Astrocyte (in vitro differentiated cells and primary cell): Measurements from ENCODE around the gene TMEM94. TPM values are rescaled to one million over a fixed set of nuclear protein-coding genes. Genes with fewer than 3 reads are reported as not detected.
A peak's percentile ranks its signal among the peaks of the same experiment; 100 is the strongest.

ENCODE experiments used
- DNase-seq: peaks from one replicate; pipeline ENCODE4 v3.0.0-alpha.2; 2010; ENCODE audit warnings: low read depth
- FAIRE-seq: peaks from 2 replicates; lab custom pipeline; 2011; peaks lifted over from hg19 to GRCh38; lab: Jason Lieb, UNC
- H2AFZ ChIP-seq: 2 replicates; pipeline ENCODE4 v1.6.0; 2012; ENCODE audit warnings: low read depth, low read length, inconsistent platforms
- H3K27ac ChIP-seq: 2 replicates; pipeline ENCODE4 v1.5.1; 2011; ENCODE audit warnings: low read depth, low read length, inconsistent platforms
- H3K27me3 ChIP-seq: 2 replicates; pipeline ENCODE4 v1.6.0; 2011; ENCODE audit warnings: low read length, inconsistent platforms; ENCODE audit not compliant: insufficient read depth
- H3K36me3 ChIP-seq: 2 replicates; pipeline ENCODE4 v1.5.1; 2011; ENCODE audit warnings: low read length, inconsistent platforms; ENCODE audit not compliant: insufficient read depth
- H3K4me1 ChIP-seq: 2 replicates; pipeline ENCODE4 v1.5.1; 2011; ENCODE audit warnings: low read length, inconsistent platforms; ENCODE audit not compliant: insufficient read depth
- H3K4me2 ChIP-seq: 2 replicates; pipeline ENCODE4 v1.6.0; 2012; ENCODE audit warnings: low read length, inconsistent platforms
- H3K4me3 ChIP-seq: 2 replicates; pipeline ENCODE4 v1.5.1; 2011; ENCODE audit warnings: low read depth, mild to moderate bottlenecking, low read length, inconsistent platforms; ENCODE audit not compliant: insufficient read depth
- H3K79me2 ChIP-seq: 2 replicates; pipeline ENCODE4 v1.6.0; 2012; ENCODE audit warnings: mild to moderate bottlenecking, low read length, inconsistent platforms; ENCODE audit not compliant: insufficient read depth
- H3K9ac ChIP-seq: 2 replicates; pipeline ENCODE4 v1.6.0; 2012; ENCODE audit warnings: mild to moderate bottlenecking, low read length, inconsistent platforms
- H3K9me3 ChIP-seq: 2 replicates; pipeline ENCODE4 v1.5.1; 2012; ENCODE audit warnings: low read depth, mild to moderate bottlenecking, low read length, inconsistent platforms; ENCODE audit not compliant: insufficient read depth
- H4K20me1 ChIP-seq: 2 replicates; pipeline ENCODE4 v1.6.0; 2012; ENCODE audit warnings: low read length, inconsistent platforms; ENCODE audit not compliant: insufficient read depth
- H3K27ac Mint-ChIP-seq: one replicate; pipeline ENCODE4 v1.8.0; 2021; ENCODE audit warnings: mild to moderate bottlenecking, mixed read lengths; ENCODE audit not compliant: unreplicated experiment
- H3K27me3 Mint-ChIP-seq: one replicate; pipeline ENCODE4 v1.8.0; 2021; ENCODE audit warnings: low read depth, mixed read lengths; ENCODE audit not compliant: unreplicated experiment
- H3K36me3 Mint-ChIP-seq: one replicate; pipeline ENCODE4 v1.8.0; 2021; ENCODE audit warnings: low read depth, mixed read lengths; ENCODE audit not compliant: unreplicated experiment
- H3K4me1 Mint-ChIP-seq: one replicate; pipeline ENCODE4 v1.8.0; 2021; ENCODE audit warnings: low read depth, mixed read lengths; ENCODE audit not compliant: unreplicated experiment
- H3K4me3 Mint-ChIP-seq: one replicate; pipeline ENCODE4 v1.8.0; 2021; ENCODE audit warnings: mild to moderate bottlenecking, moderate library complexity, mixed read lengths; ENCODE audit not compliant: unreplicated experiment
- H3K9me3 Mint-ChIP-seq: one replicate; pipeline ENCODE4 v1.8.0; 2021; ENCODE audit warnings: mild to moderate bottlenecking, mixed read lengths; ENCODE audit not compliant: unreplicated experiment
- EZH2 ChIP-seq: IDR thresholded peaks from 2 replicates; pipeline ENCODE4 v1.6.1; 2012; ENCODE audit warnings: mild to moderate bottlenecking, low read length, inconsistent platforms; ENCODE audit not compliant: insufficient read depth
- total RNA-seq: library from RNA; stranded (reverse); gene quantifications from 2 replicates; pipeline ENCODE4 v1.2.1, GENCODE V29; 2021
- TF ChIP-seq, protein P1 (sequence below): IDR thresholded peaks from 2 replicates; pipeline ENCODE4 v1.5.1; 2011; ENCODE audit warnings: low read depth, mild to moderate bottlenecking, inconsistent platforms, low read length, moderate library complexity; ENCODE audit not compliant: insufficient read depth

TMEM94 gene
- total RNA-seq, 1 donor from 2014 or later: 52.4 TPM

- H3K4me2 ChIP-seq: no peak overlapping the region
- Mint-ChIP-seq H3K4me3 (no peak overlapping the region), H3K36me3 (peaks cover 16% of the 10 kb centered on the region), H3K4me1 (peaks cover 17% of the 10 kb centered on the region), H3K9me3 (no peaks in the 10 kb centered on the region), H3K27ac (no peak overlapping the region), H3K27me3 (no peaks in the 10 kb centered on the region)
- H3K36me3 ChIP-seq: no peaks in the 10 kb centered on the region
- TF ChIP-seq, protein P1, sequence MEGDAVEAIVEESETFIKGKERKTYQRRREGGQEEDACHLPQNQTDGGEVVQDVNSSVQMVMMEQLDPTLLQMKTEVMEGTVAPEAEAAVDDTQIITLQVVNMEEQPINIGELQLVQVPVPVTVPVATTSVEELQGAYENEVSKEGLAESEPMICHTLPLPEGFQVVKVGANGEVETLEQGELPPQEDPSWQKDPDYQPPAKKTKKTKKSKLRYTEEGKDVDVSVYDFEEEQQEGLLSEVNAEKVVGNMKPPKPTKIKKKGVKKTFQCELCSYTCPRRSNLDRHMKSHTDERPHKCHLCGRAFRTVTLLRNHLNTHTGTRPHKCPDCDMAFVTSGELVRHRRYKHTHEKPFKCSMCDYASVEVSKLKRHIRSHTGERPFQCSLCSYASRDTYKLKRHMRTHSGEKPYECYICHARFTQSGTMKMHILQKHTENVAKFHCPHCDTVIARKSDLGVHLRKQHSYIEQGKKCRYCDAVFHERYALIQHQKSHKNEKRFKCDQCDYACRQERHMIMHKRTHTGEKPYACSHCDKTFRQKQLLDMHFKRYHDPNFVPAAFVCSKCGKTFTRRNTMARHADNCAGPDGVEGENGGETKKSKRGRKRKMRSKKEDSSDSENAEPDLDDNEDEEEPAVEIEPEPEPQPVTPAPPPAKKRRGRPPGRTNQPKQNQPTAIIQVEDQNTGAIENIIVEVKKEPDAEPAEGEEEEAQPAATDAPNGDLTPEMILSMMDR: no peak
- TF ChIP-seq EZH2: no peak
- H3K27me3 ChIP-seq: no peaks in the 10 kb centered on the region
- no peak for DNase-seq
- H2AFZ ChIP-seq: no peak overlapping the region
- no peaks in the 10 kb centered on the region for H3K9me3 ChIP-seq
- no peak overlapping the region for H3K9ac ChIP-seq
- H3K79me2 ChIP-seq: peaks cover 7% of the 10 kb centered on the region
- H3K4me1 ChIP-seq: peaks cover 22% of the 10 kb centered on the region
- FAIRE-seq: no peak
- peaks cover 35% of the 10 kb centered on the region for H4K20me1 ChIP-seq
- no peak overlapping the region for H3K4me3 ChIP-seq
- no peak overlapping the region for H3K27ac ChIP-seq
These were observed 18.3 kb downstream of the TMEM94 start for GRCh38 chr17:75474736-75475135.

DNA sequence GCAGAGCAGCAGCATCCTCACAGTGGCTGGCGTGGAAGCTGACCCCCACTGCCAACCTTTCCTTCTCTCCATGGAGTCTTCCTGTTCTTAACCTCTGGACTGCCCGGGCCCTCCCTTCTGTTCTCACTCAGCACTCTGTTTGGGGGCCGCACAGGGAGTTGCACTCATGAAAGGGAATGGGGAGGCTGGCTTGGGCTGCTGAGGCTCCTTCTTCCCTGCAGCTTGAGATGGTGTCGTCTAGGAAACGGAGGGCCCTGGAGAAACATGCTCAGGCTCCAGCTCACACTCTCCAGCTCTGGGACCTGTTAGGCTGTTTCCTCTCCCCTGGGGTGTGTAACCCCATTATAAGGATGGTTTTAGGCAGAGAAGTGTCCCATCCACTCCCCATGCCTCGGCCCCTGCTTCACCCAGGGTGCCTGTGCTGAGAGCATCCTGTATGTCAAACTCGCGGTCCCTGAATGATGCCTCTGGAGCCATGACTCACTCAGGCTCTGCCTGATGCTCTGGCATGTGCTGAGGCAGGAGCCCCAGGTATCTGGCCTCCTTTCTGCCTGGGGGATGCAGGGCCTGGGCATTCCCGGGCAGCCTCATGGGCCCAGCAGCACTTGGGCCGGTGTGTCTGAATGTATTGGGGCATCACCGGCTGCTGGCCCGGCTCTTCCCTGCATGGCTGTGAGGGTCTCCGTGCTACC, 18.9 kb downstream of the TMEM94 start:
- DNase-seq (no peak), FAIRE-seq (no peak)
- Histone ChIP-seq H3K4me2 (peak overlapping the region; percentile 63), H3K27me3 (no peaks in the 10 kb centered on the region), H2AFZ (no peak overlapping the region), H4K20me1 (peaks cover 40% of the 10 kb centered on the region), H3K79me2 (peaks cover 11% of the 10 kb centered on the region), H3K4me1 (peaks cover 22% of the 10 kb centered on the region), H3K27ac (no peak overlapping the region), H3K9ac (peak overlapping the region; percentile 2), H3K9me3 (no peaks in the 10 kb centered on the region), H3K36me3 (no peaks in the 10 kb centered on the region), H3K4me3 (no peak overlapping the region)
- no peaks in the 10 kb centered on the region for H3K27me3 Mint-ChIP-seq
- no peak overlapping the region for H3K27ac Mint-ChIP-seq
- TF ChIP-seq EZH2: no peak
- TF ChIP-seq, protein P1: no peak
- peaks cover 21% of the 10 kb centered on the region for H3K4me1 Mint-ChIP-seq
- H3K9me3 Mint-ChIP-seq: no peaks in the 10 kb centered on the region
- H3K36me3 Mint-ChIP-seq: peaks cover 16% of the 10 kb centered on the region
- H3K4me3 Mint-ChIP-seq: no peak overlapping the region

DNA sequence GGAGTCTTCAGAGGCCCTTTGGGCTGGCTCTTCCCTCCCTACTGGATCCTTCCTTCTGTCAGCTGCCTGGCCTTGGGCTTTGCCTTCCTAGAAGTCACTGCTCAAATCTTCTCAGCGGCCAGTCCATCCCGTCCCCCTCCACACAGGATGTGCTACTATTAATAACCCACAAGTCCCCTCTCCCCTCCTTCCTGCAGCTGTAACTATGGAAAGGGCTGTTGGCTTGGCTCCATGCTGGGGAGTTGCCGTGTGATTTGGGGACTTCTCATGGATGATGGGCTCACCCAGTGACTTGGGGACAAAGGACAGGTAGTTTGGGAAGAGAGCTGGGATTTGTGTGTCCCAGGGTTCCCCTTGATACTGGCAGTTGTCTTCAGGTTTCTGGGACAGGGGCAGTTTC, 19.4 kb downstream of the TMEM94 start:
- Mint-ChIP-seq H3K27ac (peak overlapping the region; percentile 58), H3K27me3 (no peaks in the 10 kb centered on the region)

More for the DNA sequence above, 19.4 kb downstream of the TMEM94 start:
- Histone ChIP-seq H3K4me1 (peaks cover 22% of the 10 kb centered on the region), H3K36me3 (no peaks in the 10 kb centered on the region), H3K9me3 (no peaks in the 10 kb centered on the region), H3K4me2 (peak overlapping the region; percentile 63), H2AFZ (no peak overlapping the region), H4K20me1 (peaks cover 46% of the 10 kb centered on the region), H3K79me2 (peaks cover 16% of the 10 kb centered on the region), H3K4me3 (no peak overlapping the region), H3K27me3 (no peaks in the 10 kb centered on the region), H3K9ac (peak overlapping the region; percentile 2), H3K27ac (no peak overlapping the region)
- H3K9me3 Mint-ChIP-seq: no peaks in the 10 kb centered on the region
- DNase-seq (no peak), FAIRE-seq (no peak)
- TF ChIP-seq, protein P1: no peak
- TF ChIP-seq EZH2: no peak
- H3K4me1 Mint-ChIP-seq: peaks cover 21% of the 10 kb centered on the region
- peaks cover 16% of the 10 kb centered on the region for H3K36me3 Mint-ChIP-seq
- no peak overlapping the region for H3K4me3 Mint-ChIP-seq
